NCI-H146 (cell line): Measurements from ENCODE around the gene PDK1.

Experiments
- DNase-seq: peaks from one replicate; lab custom pipeline; 2025; lab: John Stamatoyannopoulos, UW

Gene PDK1

DNA sequence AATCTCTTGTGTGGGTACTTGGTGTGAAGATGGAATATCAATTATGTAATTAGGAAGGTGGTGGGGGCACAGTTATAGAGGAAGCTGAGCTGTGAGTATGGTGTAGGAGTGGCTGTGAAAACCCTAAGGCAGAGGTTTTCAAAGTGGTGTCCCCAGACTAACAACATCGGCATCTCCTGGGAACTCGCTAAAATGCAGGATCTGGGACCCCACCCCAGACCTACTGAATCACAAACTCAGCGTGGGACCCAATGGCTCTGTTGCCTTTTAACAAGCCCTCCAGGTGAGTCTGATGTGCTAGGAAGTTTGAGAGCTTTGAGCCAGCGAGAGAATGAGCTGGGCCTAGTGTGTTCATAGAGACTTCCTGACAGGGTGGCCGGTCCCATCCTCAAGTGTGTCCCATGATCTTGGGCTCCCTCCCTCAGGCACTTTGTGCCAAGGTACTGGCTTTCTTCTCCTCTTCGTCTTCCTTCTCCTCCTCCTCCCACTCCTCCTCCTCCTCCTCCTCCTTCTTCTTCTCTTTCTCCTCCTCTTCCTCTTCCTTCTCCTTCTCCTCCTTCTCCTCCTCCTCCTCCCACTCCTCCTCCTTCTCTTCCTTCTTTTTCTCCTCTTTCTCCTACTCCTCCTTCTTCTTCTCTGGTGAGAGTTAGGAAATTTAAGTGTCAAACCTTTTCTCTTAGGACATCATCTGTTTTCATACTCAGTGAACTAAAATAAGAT is 86.6 kb downstream of the PDK1 start:
- no peak for DNase-seq

DNA sequence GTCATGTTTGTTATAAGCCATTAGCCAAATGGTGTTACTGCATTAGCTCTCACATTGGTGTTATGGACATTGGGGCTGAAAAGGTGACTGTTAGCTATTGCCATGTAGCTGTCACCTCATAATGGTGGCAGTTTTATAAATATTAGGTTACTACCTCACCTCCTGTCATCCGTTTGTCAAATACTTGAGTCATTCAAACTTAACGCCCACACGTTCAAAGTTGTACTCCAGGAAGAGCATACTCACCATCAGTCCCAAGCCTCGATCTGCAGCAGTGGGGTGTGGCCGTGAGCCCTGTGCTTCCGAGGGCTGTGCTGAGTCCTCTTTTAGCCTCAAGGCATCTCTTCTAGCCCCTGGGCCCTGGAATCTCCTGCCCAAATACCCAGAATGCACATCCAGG is 87.3 kb downstream of the PDK1 start:
- DNase-seq: no peak

DNA sequence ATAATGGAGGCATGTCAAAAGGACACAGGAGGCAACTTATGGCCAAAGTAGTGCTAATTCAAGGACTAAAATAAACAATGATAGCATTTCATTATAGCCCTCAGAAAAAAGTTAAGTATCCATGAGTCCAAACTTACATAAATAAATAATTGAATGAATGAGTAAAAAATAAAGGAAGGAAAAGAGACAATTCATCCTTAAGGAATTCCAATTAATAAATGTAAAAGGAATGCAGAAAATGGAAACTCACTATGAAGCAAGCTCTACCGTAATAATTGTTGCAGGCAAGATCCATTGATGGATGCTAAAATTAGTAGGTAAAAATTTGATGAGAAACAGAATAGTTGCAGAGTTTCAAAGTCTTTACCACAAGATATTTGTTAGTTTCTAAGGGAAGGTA is 91.5 kb downstream of the PDK1 start:
- DNase-seq: no peak

DNA sequence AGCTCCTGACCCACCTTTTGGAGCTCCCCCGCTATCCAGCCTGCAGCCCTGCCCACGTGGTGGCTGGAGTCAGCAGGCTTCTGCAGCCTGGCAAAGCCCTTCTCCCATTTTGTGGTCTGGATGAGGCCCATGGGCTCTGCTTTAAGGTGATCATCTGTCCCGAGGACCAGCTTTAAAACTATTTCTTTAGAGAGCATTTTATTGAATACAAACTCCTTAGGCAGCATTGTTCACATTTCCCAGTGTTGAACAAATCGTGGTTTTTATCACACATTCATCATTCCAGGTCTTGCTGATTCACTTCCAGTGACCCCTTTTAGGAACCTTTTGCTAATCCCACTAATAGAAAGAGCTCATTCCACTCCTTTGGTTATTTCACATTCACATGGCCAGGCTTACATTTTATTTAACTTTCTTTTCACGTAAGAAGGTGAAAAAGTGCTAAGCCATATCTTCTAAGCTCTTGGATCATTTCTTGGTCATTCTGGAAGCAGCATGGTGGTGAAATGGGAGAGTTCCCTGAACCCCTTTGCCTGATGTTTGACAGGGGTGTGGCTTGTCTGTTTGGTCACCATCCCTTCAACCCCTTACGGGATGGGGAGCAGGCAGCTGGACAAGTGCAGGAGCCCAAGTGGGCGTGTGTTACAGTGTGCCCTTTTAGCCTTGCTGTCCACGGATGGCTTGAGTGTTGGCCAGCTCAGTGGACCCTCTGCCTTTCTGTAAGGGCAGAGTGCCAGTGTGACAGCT is 99.4 kb downstream of the PDK1 start:
- no peak for DNase-seq

DNA sequence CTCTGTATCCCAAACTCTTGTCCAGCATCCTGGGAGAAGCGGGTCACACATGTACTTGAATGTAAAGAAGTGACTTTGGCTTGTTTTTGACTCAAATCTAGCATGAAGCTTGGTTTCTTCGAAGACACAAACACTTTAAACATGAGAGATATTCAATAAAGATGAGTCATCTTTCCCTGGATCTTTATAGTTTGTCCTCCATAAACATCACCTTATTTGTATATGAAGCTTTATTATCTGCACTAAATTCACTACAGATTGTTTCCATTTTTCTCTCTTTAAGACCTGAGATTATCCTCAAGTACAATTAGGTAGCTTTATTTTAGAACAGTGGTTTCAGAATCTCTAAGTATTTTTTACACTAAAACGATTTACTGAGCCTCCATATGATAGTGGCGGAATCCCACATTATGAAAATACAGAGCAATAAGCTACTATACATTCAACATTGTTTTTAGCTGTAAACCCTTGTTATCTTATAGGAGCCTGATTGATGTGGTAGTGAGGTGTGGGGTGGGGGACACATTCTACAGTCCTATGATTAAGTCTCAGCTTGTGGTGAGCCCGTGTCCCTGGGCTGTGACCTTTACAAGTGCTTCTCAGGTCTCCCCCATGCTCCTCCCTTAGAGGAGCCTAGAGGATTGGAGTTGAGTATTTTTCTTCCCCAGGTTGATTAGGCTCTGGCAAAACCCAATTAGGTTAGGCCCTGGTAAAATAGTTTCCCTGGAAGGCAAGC is 100.1 kb downstream of the PDK1 start:
- DNase-seq: no peak
